ENCODE data around the gene GIT2. TPM values are rescaled to one million over a fixed set of nuclear protein-coding genes. Genes with fewer than 3 reads are reported as not detected.

The GIT2 gene
- total and polyA plus RNA-seq, 2 of the 8 experiments (the other 6 are each of a cell fraction or from before 2014, with no cell fraction given), result 9.6 to 20.7 TPM

GRCh38 chr12:110024051-110024450 lies 27.9 kb upstream of the GIT2 start:
- H3K23ac ChIP-seq (ENCODE audit: insufficient read length), result no peak overlapping the region
- no peak for FAIRE-seq
- H2BK20ac ChIP-seq (ENCODE audit: low read length), result no peak overlapping the region
- ChIA-PET CTCF (ENCODE audit: partially characterized antibody) (interaction anchor here (1.0 to 1.6 kb wide), 5 partner anchors 10 to 157 kb away, joined by 3 to 6 read pairs (median 4); no protein-coding TSS in a partner anchor), POLR2A (ENCODE audit: partially characterized antibody) (interaction anchor here (1.2 kb wide), 1 partner anchor 11 kb away, joined by 5 read pairs; no protein-coding TSS in a partner anchor)
- no peak overlapping the region for H2BK15ac ChIP-seq (ENCODE audit: low read length)
- no peak overlapping the region for H3K27ac ChIP-seq (ENCODE audit: low read depth, low read length)
- no peak overlapping the region for H3K9ac ChIP-seq (replicated peaks in 1 of 4; ENCODE audit: extremely low read depth in 1 of 4, low read depth in 3 of 4, low read length in 3 of 4)
- no peaks in the 10 kb centered on the region for H3K23me2 ChIP-seq (ENCODE audit: low read depth, low read length)
- no peak overlapping the region for H4K8ac ChIP-seq (ENCODE audit: extremely low read depth, insufficient read depth, low read length)
- no peak overlapping the region for H4K91ac ChIP-seq (replicated peaks; ENCODE audit: insufficient read length, low read length)
- H3K18ac ChIP-seq (ENCODE audit: extremely low read depth, low read length), result no peak overlapping the region
- TF ChIP-seq GTF2F1 (IDR thresholded peaks at IDR 0.05; ENCODE audit: borderline replicate concordance, low read depth, low read length) (no peak), CTBP2 (IDR thresholded peaks at IDR 0.05; ENCODE audit: borderline replicate concordance, insufficient read depth, insufficient read length, low read length) (no peak), TBP (IDR thresholded peaks at IDR 0.05; ENCODE audit: low read depth, low read length) (no peak), CREB1 (IDR thresholded peaks at IDR 0.05) (no peak)
- WGBS, 2 experiments (ENCODE audit: extremely low coverage in 1 of 2, insufficient coverage in 1 of 2, insufficient read length in 1 of 2, insufficient replicate concordance in 2 of 2, low coverage in 1 of 2, low lambda C conversion rate in 2 of 2, missing lambda C conversion rate in 1 of 2), result 90% methylated on average over 2 of the region's 2 CpGs; no CpG with 5 or more reads in 1 of the 2 experiments
- no peak overlapping the region for H2BK5ac ChIP-seq (ENCODE audit: low read depth, low read length)
- H2AFZ ChIP-seq (ENCODE audit: low read length), result no peak overlapping the region
- no peak for DNase-seq (ENCODE audit: low read depth in 1 of 2, low spot score in 2 of 2)
- no peak overlapping the region for H3K56ac ChIP-seq (replicated peaks; ENCODE audit: insufficient read length, low read depth, low read length)
- no peaks in the 10 kb centered on the region for H3K79me1 ChIP-seq (ENCODE audit: low read depth, low read length)
- H3K36me3 ChIP-seq (ENCODE audit: control insufficient read depth in 2 of 4, insufficient read depth in 4 of 4, low read length in 3 of 4), result no peaks in the 10 kb centered on the region; a peak in 1 of 8 replicates
- H3K4me2 ChIP-seq (ENCODE audit: insufficient read depth in 1 of 2, low read depth in 2 of 2, low read length in 2 of 2), result no peak overlapping the region
- no peaks in the 10 kb centered on the region for H4K20me1 ChIP-seq (replicated peaks in 1 of 2; ENCODE audit: control insufficient read depth in 1 of 2, insufficient read depth in 2 of 2, low read length in 2 of 2)
- no peak overlapping the region for H2BK12ac ChIP-seq (ENCODE audit: low read depth, low read length)
- H3K4me1 ChIP-seq (replicated peaks in 1 of 4; ENCODE audit: control insufficient read depth in 3 of 4, insufficient read depth in 4 of 4, low read length in 3 of 4), result peaks cover 0 to 7% (median 5%) of the 10 kb centered on the region in 4 experiments; a peak in 3 of 7 replicates
- H3K14ac ChIP-seq (ENCODE audit: insufficient read length), result no peak overlapping the region
- H3K79me2 ChIP-seq (ENCODE audit: control insufficient read depth in 1 of 2, insufficient read depth in 2 of 2, low read length in 2 of 2), result no peaks in the 10 kb centered on the region
- H2AK5ac ChIP-seq (ENCODE audit: low read depth, low read length), result no peak overlapping the region
- no peak overlapping the region for H4K5ac ChIP-seq (ENCODE audit: insufficient read length, low read depth, low read length)
- H2BK120ac ChIP-seq (replicated peaks; ENCODE audit: low read depth, low read length), result no peak overlapping the region
- H3K4me3 ChIP-seq (ENCODE audit: extremely low read depth in 1 of 4, insufficient read depth in 2 of 4, low read depth in 3 of 4, low read length in 4 of 4), result no peak overlapping the region
- no peaks in the 10 kb centered on the region for H3K27me3 ChIP-seq (replicated peaks in 1 of 4; ENCODE audit: control insufficient read depth in 3 of 4, extremely low read depth in 1 of 4, insufficient read depth in 3 of 4, low read length in 3 of 4)
- H3K9me3 ChIP-seq (ENCODE audit: insufficient read depth in 2 of 2, low read depth in 1 of 2, low read length in 1 of 2), result no peaks in the 10 kb centered on the region
- no peak overlapping the region for H3K4ac ChIP-seq (replicated peaks; ENCODE audit: insufficient read length, low read depth, low read length)
